DMS 273 (cell line): Measurements from ENCODE around the gene MYBPH.

ENCODE experiments used
- DNase-seq: peaks from one replicate; lab custom pipeline; 2025; ENCODE audit not compliant: unreplicated experiment; lab: John Stamatoyannopoulos, UW

Gene MYBPH

DNA sequence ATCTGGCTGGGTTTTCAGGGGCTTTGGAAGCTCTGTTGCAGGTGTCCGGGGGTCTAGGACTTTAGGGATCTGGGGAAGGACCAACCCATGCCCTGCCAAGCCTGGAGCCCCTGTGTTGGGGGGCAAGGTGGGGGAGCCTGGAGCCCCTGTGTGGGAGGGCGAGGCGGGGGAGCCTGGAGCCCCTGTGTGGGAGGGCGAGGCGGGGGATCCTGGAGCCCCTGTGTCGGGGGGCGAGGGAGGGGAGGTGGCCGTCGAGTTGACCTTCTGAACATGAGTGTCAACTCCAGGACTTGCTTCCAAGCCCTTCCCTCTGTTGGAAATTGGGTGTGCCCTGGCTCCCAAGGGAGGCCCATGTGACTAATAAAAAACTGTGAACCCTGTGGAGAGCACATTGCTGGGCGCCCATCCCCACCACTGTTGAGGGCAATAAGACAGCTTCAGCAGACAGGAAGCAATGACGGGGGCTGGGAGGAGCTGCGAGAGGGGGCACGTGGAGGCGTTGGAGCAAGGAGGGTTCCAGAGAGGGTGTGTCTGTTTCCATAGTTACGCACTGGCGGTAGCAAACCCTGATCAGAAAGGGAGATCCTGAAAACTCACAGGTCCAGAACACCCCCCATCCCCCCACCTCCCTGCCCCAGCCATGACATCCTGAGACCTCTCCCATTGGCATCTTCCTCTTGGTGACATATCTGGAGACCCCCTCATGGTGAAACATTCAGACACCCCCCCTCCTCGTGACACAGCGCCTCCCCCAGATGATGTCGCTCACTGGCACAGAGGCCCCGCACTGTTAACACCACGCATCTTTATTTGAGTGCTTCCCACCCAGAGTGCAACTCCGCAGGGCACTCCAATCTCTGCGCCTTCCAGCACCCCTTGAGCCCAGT, 8.4 kb downstream of the MYBPH start:
- DNase-seq: peak; percentile 25

DNA sequence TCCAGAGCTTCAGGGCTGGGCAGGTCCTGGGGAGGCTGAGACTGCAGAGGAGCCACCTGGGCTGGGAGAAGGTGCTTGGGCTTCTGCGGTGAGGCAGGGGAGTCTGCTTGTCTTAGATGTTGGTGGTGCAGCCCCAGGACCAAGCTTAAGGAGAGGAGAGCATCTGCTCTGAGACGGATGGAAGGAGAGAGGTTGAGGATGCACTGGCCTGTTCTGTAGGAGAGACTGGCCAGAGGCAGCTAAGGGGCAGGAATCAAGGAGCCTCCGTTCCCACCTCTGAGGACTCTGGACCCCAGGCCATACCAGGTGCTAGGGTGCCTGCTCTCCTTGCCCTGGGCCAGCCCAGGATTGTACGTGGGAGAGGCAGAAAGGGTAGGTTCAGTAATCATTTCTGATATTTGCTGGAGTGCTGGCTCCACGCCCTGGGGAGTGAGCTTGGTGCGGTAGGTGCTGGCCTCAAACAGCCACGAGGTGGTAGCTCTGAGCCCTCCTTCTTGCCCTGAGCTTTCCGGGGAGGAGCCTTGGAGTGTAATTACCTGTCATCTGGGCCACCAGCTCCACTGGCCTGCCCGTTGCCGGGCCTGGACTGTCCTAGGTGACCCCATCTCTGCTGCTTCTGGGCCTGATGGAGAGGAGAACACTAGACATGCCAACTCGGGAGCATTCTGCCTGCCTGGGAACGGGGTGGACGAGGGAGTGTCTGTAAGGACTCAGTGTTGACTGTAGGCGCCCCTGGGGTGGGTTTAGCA, 9.3 kb downstream of the MYBPH start:
- DNase-seq: peak; percentile 57

DNA sequence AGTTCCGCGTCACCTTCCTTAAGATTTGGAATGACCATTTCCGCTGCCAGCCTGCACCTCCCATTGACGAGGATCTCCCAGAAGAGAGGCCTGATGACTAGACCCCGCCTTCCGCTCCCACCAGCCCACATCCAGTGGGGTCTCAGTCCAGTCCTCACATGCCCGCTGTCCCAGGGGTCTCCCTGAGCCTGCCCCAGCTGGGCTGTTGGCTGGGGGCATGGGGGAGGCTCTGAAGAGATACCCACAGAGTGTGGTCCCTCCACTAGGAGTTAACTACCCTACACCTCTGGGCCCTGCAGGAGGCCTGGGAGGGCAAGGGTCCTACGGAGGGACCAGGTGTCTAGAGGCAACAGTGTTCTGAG, 9.8 kb downstream of the MYBPH start:
- DNase-seq: no peak

DNA sequence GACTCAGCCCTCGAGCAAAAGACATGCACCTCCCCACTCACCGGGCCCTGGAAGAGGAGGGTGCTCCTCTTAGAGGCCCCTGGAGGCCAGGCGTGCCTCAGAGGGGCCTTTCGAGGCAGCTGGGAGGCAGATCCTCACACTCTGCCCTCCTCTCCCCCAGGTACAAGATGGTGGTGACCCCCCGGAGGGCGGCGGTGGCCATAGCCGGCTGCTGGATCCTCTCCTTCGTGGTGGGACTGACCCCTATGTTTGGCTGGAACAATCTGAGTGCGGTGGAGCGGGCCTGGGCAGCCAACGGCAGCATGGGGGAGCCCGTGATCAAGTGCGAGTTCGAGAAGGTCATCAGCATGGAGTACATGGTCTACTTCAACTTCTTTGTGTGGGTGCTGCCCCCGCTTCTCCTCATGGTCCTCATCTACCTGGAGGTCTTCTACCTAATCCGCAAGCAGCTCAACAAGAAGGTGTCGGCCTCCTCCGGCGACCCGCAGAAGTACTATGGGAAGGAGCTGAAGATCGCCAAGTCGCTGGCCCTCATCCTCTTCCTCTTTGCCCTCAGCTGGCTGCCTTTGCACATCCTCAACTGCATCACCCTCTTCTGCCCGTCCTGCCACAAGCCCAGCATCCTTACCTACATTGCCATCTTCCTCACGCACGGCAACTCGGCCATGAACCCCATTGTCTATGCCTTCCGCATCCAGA, 10.4 kb downstream of the MYBPH start:
- no peak for DNase-seq

DNA sequence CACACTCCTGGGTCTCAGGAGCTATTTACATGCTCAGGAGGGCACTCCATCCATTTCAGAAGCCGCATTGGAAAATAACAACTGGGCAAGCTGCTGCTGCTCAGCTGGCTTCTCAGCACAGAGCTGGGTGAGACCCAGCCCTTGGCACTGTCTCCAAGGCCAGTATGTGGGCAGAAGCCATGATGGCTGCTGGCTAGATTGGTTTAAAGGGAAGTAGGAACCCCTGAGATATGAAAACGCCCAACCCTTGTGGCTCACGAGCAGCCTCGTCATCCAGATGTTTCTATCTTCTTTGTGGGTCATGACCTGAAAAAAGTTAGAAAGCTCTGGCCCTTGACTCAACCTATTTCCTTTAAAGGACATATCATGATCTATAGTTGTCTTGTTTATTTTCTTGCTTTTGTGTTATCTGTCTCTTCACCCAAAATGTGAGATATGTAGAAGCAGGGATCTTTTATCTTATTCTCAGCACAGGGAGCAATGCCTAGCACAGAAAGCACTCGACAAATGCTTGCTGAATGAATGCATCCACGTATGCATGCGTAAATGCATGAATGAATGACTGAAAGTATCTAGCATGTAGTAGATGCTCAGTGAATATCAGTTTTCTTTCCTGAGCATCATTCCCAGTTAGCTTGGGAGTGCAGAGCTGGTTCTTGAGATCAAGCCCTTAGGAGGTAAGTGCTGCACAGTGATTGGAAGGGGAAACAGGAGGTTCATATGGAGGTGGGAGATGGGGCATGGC, 11.6 kb downstream of the MYBPH start:
- no peak for DNase-seq

DNA sequence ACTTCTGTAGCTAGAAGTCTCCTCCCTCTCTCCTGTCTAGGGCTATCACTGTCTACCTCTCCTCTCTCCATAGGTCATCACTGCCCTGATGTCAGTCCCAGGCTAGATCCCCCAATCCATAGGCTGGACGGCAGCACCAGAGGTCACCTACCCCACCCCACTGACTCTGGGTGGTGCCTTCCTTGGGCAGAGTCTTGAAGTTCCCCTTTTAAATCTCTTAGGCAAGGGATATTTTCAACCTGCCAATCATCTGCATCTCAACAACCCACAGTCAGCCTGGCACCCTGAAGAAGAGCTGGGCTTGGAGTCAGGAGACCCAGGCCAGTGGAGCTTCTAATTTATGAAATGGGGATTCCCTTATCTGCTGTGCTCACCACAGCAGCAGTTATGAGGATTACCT, 13.2 kb downstream of the MYBPH start:
- DNase-seq: no peak

DNA sequence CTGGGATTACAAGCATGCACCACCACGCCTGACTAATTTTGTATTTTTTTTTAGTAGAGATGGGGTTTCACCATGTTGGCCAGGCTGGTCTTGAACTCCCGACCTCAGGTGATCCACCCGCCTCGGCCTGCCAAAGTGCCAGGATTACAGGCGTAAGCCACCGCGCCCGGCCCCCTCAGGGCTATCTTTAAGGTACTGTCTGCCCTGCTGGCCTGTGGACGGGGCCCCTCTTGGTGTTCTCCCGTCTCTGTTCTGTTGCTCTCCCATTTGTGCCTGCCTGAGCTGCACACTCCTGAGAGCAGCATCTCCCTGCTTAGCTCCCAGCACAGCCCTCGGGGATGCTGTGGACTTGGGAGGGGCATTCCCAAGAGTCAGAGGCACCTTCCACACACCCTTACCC, 13.9 kb downstream of the MYBPH start:
- no peak for DNase-seq

DNA sequence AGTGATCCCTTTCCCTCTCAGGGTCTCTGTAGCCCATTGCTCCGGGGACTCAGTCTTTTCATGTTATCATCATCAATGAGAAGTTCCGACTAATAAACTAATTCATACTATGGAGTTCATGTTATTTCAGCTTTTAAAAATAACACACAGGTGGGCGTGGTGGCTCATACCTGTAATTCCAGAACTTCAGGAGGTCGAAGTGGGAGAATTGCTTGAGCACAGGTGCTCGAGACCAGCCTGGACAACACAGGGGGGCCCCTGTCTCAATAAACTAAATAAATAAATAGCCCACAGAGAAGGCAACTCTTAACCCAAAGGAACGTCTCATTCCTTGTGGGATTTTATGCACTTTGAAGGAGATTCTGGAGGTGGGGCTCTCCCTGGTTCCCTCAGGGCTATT, 14.5 kb downstream of the MYBPH start:
- no peak for DNase-seq

DNA sequence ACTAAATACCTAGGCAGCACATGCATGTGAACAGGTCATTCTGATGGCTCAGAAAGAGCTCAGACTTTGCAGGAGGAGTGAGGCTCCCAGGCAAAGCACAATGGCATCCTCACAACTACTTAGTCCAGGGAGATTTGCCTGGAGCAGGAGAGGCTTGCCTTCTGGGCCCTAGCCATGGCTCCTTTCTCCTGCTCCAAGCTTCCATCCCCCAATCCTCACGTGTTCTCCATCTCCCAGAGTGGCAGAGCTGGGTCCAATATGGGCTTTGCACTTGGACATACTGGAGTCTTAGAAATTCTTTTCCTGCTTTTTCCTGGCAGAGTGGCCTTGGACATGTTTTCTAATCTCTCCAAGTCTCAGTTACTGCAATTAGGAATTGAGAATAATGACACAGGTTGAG, 15.8 kb downstream of the MYBPH start:
- no peak for DNase-seq

DNA sequence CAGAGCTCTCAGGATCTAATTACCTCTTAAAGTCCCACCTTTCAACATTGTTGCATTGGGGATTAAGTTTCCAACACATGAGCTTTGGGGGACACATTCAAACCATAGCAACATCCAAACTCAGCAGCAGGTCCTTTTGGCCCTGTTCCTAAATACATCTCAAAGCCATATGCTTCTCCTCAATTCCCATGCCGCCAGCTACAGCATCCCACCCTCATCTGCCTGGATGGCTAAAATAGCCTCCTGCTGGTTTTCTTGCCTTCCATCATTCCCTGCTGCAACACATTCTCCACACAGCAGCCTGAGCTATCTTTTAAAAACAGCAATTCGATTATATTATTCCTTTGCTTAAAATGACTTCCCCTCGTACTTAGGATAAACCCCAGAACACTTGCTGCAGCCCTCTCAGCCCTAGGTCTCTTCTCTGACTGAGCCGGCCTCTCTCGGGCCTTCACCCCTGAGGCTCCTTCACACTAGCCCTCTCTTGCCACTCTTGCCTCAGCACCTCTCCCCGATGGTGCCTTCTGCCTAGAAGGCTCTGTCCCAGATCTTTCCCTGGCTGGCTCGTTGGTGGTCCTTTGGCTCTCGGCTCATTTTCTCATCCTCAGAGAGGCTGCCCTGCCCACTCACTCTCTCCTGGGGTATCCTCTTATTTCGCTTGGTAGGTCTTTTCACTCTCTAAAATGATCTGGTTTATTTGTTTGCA, 16.5 kb downstream of the MYBPH start:
- peak; percentile 96 for DNase-seq

DNA sequence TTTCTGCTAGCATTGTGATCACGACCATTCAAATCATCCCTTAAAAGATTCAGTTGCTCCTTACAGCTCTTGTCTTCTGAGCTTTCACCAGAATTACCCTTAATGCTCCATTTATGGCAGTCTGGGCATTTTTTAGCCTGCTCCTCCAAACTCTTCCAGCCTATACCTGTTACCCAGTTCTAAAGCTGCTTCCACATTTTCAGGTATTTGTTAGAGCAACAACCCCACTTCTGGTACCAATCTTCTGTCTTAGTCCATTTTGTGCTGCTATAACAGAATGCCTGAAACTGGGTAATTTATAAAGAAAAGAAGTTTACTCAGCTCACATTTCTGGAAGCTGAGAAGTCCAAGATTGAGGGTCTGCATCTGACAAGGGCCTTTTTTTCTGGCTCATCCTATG, 17.2 kb downstream of the MYBPH start:
- no peak for DNase-seq

DNA sequence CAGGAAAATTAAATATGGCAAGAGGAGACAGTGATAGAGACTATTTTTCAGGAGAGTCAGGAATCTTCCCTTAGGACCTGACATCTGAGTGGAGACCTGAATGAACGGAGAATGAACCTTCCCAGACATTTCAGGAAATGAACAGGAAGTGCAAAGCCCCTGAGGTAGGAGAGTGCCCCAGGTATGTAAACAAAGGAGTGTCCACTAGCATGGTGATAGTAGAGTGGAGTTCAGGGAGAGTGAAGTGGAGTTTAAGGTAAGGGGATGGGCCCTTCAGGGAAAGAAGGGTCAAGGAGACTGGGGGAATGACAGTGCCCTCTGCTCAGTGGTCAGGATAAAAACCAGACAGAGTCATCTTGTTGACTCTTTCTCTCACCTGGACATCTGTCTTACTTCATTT, 19.3 kb downstream of the MYBPH start:
- DNase-seq: no peak

DNA sequence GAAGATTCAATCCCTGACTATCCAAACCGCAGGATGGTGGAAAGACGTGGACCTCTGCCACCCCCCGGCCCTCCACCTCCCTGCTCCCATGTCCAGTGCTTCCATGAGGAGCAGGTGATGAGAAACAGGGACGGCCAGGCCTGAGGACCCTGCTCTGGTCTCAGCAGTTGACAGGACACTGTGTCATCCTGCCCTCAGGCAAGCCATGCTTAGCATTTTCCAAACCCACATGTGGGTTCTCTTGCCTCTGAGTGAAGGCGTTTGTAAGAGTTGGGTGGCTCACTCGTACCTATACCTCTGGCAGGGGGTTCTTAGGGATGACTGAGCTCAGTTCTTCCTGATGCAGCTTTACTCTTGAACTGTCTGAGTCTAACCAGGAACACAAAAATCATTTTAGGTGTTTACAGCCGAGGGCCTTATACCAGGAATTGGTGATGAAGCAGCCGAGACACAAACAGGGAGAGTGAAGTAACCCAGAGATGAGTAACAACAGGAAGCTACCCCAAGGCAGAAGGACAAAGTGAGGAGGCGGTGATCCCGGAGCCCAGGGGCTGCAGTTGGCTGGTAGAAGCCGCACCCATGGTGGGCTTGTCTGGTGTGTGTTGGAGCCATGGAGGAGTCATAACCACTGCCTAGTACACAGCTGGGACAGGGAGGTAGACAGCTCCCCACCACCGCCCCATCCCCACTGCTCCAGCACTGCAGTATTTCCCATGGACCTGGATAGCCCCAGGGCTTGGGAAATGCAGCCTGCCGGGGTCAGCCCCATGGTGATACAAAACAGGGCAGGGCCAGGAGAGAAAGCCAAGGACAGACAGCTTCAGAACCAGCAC, 21.4 kb downstream of the MYBPH start:
- no peak for DNase-seq

DNA sequence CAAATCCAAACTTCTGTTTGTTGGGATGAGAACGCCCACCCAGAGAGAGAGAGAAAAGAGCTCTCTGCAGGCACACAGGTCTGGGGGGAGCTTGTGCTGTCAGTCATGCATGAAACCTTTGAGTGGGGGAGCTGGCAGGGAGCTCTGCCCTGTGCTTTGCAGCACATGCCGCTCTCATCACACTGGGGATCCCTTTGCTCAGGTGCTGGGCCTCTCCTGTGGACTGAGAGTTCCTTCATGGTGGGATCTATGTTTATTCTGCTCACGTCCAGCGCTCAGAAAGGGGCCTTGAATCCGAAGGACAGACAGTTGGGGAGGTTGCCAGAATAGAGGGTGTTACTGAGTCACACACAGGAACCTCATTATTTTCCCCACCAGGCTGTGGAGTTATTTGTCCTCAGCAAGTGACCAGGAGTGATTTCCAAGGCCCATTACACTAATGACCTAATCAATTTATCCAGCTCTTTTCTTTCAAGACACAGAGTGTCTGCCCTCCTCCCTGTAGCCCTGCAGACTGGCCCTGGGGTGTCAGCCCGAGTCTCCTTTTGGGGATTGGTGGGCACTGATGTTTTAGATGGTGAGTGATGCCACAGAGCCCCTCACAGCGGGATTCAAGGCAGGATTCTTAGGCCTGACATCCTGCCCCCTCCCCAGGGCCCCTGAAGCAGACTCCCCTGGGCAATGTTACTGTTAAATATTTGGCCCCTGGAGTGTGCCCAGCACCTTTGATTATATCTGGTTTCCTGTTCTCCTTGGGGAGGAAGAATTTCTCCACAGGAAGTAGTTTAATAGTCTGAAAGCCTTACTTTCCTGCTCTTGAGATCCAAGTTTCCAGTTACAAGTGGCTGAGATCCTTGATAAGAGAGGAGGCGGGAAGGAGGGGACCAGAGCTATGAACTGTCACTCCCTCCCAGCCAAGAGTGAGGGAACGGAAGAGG, 22.3 kb downstream of the MYBPH start:
- no peak for DNase-seq

DNA sequence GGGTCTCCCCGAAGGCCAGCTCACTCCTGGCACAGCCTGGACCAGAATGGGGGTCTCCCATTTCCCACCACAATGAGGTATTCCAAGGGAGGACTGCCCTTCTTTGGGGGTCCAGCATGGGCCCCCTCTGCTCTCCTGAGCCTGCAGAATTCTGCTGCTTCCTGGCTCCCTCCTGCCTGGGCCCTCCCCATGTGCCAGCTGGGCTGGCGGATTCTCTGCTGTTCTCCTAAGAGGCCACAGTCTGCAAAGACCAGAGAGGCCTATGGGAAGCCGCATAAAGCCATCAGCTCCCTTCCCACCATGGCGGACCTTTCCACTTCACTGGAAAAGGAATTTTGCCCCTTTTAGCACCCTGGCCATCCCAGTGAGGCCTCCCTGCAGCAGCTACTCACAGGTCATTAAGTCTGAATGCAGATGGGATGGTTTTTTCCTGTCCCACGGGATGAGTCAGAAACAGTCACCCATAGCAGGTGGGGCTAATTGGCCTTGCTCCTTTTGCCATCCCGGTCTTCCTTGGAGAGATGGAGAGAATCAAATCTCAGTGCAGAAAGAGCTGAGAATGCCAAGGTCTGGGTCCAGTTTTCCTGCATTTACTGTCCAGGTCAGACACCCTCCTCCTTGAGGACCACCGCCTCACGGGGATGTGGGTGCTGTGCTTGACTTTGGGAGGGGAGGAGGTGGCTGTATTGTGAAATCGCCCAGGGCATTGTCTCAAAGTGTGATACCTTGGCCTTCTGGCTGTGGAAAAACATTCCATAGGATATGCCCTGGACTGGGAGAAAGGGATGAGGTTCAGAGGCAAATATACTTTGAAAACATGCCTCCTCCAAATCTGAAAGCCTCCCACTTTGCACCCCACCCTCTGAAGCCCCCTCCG, 23.2 kb downstream of the MYBPH start:
- peak; percentile 63 for DNase-seq

DNA sequence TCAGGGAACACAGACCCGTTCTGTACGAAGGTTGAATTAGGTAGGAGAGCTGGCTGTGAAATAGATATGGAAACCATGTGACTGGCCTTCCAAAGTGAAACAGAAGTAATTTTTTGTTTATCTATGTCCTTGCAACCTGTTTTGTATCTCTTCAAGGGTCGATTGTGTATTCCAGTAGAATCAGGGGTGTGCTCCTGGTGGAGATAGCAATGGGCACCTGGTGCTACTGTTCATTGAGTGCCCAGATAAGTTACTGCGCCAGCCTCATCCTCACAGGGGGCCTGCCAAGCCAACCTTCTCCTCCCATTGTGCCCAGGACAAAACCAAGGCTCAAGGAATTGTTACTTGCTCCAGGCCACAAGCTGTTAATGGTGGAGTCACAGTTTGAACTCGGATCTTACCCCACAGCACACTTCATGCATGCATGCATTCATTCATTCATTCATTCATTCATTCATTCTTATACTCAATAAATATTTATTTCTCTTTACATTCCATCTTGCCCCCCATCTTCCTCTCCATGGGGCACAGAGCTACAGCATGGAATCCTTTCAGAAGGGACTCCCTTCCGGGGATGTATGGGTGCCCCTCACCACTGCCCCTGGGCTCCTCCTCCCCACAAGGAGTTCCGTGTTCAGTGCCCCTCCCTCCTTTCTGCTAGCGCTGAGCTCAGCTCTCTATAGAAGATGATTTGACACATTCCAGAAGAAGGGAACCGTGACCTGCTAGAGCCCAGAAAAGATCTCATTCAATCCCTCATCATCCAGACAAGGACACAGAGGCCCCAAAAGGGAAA, 24.1 kb downstream of the MYBPH start:
- DNase-seq: no peak
